ENCODE data around the gene RIC3.

RIC3 gene, protein sequence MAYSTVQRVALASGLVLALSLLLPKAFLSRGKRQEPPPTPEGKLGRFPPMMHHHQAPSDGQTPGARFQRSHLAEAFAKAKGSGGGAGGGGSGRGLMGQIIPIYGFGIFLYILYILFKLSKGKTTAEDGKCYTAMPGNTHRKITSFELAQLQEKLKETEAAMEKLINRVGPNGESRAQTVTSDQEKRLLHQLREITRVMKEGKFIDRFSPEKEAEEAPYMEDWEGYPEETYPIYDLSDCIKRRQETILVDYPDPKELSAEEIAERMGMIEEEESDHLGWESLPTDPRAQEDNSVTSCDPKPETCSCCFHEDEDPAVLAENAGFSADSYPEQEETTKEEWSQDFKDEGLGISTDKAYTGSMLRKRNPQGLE

DNA sequence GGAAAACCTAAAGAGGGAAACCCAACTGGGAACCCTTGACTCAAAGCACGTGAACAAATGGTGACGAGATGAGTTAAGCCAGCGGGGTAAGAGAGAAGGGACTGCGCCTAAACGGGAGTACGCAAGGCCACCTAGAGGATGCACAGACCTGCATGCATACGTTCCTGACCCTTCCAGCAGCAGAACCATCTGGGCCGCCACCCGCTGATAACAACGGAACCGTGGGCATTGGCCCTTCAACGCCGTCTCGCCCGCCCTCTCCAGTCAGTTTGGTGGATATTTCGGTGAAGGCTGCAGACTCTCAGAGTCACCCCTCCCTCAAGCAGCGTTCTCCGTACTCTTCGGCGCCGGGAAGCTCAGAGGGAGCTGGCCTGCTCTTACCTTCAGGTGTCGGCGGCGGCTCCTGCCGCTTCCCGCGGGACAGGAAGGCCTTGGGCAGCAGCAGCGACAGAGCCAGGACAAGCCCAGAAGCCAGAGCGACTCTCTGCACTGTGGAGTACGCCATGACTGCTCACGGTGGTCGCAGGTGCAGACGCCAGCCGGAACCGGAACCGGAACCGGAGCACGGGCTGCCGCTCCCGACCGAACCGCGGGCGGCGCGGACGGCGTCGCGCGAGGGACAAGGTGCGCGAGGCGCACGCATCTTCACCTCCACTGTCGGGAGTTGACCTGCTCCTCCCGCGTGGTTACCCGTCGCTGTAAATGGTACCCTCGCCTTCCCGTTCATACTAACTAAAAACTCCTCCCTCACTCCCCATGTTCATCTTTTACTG is at the start of gene RIC3:
Gene RIC3, minus strand, starts transcription at position 541 of the 773 bp plus-strand sequence. Its CDS starts 36 bp downstream, at position 505.
- TF ChIP-seq JUND (IDR thresholded peaks at IDR 0.05; ENCODE audit: low read depth) = no peak
- in situ Hi-C loops (cut with HindIII; ENCODE audit: low pct_unique_long_range_greater_than_20kb, low sequenced_read_pairs) = no loop called here
- DNase-seq (ENCODE audit: low read depth in 1 of 2, low spot score in 1 of 2) = no peak

DNA sequence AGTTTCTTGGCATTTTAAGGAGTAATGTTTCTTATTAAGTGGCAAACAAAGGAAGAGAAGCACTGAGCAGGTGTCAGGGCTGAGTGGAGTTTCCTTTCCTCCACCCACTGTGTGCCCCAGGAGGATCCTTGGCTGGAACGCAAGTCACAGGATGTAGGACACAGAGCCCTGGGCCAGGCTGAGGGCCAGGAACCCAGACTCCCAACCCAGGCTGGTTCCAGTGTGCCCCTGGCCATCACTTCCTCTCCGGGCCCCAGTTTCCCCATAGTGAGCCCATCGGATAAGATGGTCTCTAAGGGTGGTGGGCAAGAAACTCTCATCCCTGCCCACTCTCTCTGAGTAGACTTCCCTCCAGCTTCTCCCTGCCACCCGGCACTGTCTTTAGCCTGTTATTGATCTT is 49.6 kb upstream of the RIC3 start:
- no peak for DNase-seq (ENCODE audit: low read depth in 1 of 2, low spot score in 1 of 2)
- in situ Hi-C loops (cut with HindIII; ENCODE audit: low pct_unique_long_range_greater_than_20kb, low sequenced_read_pairs) = no loop called here
- no peak for TF ChIP-seq JUND (IDR thresholded peaks at IDR 0.05; ENCODE audit: low read depth)

DNA sequence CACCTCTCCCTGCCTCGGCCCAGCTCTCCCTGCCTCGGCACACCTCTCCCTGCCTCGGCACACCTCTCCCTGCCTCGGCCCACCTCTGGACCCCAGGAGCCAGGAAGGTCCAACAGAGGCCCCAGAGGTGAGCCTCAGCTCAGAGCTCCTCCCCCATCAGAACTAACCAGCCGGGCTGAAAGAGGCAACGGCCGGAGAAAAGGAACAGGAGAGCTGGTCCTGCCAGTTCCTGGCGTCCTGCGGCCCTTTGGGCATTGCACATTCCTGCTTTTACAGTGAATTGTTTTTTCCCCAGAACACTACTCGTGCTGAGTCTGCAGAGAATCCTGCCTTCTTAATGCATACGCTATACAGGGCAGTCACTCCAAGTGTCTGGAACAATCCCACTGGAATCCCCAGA is 49.1 kb upstream of the RIC3 start:
- no peak for TF ChIP-seq JUND (IDR thresholded peaks at IDR 0.05; ENCODE audit: low read depth)
- peak; percentile 43 to 75 for DNase-seq (ENCODE audit: low read depth in 1 of 2, low spot score in 1 of 2)
- in situ Hi-C loops (cut with HindIII; ENCODE audit: low pct_unique_long_range_greater_than_20kb, low sequenced_read_pairs) = no loop called here

DNA sequence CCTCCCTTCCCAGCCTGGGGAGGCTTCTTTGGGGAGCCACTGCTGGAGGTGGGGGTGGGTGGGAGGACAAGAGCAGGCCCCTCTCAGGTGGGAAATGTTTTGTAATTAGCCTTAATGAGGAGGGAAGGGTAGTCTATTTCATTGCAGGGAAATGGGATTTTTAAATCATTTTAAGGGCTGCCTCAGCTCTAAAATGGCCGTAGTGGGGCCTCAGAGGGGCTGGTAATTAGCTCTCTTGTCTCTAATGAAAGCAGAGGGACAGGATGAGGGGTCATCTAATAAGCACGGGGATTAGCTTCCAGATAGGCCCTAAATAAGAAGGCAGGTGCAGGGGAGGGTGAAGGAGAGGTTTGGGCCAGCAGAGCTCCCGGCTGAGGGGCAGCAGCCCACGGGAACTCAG is 48.3 kb upstream of the RIC3 start:
- in situ Hi-C loops (cut with HindIII; ENCODE audit: low pct_unique_long_range_greater_than_20kb, low sequenced_read_pairs) = no loop called here
- no peak for TF ChIP-seq JUND (IDR thresholded peaks at IDR 0.05; ENCODE audit: low read depth)
- no peak for DNase-seq (ENCODE audit: low read depth in 1 of 2, low spot score in 1 of 2)

DNA sequence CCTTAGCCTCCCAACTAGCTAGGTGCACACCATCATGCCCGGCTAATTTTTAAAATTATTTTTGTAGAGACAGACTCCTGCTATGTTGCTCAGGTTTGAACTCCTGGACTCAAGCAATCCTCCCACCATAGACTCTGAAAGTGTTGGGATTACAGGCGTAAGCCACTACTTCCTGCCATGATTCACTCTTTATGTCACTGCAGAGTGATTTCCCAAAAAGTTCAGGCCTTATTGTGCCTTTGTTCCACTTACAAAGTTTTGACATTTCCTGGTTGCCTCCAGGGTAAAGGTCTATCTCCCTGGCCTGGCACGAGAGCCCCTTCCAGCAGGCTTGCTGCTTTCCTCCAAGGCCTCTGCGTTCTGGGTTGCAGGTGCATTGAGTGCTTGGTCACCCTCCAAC is 44.6 kb upstream of the RIC3 start:
- no peak for DNase-seq (ENCODE audit: low read depth in 1 of 2, low spot score in 1 of 2)
- TF ChIP-seq JUND (IDR thresholded peaks at IDR 0.05; ENCODE audit: low read depth) = no peak
- in situ Hi-C loops (cut with HindIII; ENCODE audit: low pct_unique_long_range_greater_than_20kb, low sequenced_read_pairs) = no loop called here

DNA sequence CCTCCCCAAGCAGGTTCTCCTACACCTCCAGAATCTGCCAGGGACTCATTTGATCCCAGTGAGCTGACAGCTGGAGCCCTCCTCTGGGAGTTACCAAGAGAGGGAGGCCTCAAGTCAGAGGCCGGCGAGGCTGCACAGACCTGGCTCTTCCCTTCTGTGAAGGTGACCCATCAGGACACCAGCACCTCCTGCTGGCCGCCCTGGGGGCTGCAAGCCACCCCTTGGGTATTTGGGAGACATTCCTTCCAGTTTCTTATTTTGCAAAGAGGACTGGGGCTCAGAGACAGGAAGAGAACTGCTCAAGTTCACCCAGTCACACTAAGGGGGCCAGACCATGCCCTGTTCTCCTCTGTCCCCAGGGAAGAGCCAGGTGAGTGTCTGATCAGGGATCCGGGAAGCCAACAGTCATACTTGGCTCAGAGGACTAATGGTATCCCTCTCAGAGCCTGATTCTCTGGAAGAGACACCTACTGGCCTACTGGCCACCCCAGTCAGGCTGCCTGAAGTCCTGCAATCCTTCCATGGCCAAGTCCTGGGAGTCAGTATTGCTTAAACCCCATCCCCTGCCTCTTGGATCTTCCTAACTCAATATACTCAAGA is 40.5 kb upstream of the RIC3 start:
- no peak for TF ChIP-seq JUND (IDR thresholded peaks at IDR 0.05; ENCODE audit: low read depth)
- DNase-seq (ENCODE audit: low read depth in 1 of 2, low spot score in 1 of 2) = no peak
- in situ Hi-C loops (cut with HindIII; ENCODE audit: low pct_unique_long_range_greater_than_20kb, low sequenced_read_pairs) = no loop called here

DNA sequence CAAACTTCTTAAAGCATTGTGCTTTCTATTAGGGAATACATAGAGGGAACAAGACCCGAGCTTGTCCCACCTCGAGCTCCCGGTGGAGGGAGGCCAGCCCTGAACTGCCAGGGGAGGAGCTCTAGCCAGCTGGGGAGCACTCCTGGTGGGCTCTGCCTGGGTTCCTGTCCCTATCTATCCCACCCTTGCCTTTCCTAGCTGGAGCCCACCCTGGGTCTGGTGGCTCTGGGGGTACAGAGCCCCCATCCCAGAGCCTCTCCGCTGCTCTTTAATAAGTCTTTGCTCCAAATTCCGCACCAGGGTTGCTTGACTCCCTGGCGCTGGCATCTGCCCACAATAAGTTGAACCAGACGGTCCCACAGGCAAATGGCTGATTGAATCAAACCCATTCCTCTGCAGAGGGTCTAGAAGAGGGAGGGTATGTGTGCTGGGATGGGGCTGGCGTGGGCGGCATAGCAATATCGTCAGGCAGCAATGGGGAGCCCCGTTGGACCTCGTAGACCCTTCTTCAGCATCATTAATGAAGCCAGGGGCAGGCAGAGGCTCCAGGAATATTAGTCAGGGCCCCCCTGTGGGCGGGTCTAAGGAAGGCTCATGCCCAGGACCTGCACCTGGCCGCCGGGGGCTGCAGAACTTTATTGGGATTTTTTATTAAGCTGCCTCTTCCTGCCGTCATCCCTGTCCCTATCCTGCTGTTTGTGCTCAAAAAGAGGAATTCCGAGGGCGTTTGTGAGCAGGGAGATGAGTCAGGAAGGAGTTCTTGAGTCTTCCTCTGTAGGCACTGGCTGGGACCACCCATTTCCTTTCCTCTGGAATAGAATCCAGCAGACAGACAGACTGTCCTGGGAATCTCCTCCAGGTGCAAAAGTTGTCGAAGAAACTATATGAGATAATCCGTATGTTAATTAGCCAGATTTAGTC is 38.5 kb upstream of the RIC3 start:
- no peak for TF ChIP-seq JUND (IDR thresholded peaks at IDR 0.05; ENCODE audit: low read depth)
- in situ Hi-C loops (cut with HindIII; ENCODE audit: low pct_unique_long_range_greater_than_20kb, low sequenced_read_pairs) = no loop called here
- no peak for DNase-seq (ENCODE audit: low read depth in 1 of 2, low spot score in 1 of 2)

DNA sequence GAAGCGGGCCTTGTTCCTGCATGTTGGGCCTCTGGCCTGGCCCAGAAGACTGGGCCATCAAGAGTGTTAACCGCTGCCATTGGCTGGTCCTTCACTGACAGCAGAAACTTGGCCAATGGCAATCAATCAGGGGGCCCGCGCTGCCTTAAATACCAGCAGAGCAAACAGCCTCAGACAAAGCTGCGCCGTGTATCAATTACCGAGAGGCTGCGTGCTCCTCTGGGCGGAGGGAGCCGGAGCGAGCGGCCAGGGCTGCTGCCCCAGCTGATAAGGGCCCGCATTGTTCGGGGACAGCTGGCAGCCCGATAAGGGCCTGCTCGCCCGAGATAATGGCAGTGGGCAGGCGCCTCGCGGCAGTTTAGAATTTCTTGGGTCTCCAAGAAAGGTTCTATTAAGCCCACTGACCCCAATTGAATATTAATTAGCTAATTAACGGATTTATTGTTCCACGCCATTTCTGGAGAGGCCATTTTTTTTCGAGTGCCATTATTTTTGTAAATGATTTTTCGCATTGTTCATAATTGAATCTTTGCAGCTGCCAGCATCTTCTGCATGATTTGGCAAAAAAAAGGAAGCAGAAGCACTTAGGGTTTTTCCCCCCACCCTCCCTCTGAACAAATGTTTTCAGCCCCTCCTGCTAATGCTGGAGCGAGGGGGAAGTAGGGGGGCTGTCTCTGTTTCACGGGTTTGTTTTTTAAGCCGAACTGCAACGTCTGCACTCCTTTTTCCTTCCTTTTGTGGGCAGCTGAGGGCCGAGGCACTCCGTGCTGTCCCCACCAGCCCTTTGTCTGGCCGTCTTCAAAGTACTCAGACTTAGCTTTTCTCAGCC is 37.6 kb upstream of the RIC3 start:
- no peak for DNase-seq (ENCODE audit: low read depth in 1 of 2, low spot score in 1 of 2)
- in situ Hi-C loops (cut with HindIII; ENCODE audit: low pct_unique_long_range_greater_than_20kb, low sequenced_read_pairs) = no loop called here
- no peak for TF ChIP-seq JUND (IDR thresholded peaks at IDR 0.05; ENCODE audit: low read depth)

DNA sequence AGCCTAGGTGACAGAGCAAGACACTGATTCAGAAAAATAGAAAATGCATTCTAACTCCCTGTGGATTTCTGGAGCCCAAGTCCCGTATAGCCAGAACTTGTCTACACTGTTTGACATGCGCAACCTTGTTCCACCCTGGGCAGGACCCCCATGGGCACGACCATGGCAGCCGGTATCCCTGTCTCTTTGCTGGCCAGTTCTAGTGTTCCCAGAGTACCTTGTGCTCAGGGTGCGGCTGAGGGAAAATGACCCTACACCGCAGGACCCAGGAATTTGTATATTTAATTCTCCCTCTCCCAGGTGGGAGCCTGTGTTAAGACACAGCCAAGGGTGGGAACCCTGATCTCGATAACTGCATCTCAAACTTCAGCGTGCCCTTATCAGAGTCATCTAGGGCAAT is 36.7 kb upstream of the RIC3 start:
- DNase-seq (ENCODE audit: low read depth in 1 of 2, low spot score in 1 of 2) = no peak
- no peak for TF ChIP-seq JUND (IDR thresholded peaks at IDR 0.05; ENCODE audit: low read depth)
- in situ Hi-C loops (cut with HindIII; ENCODE audit: low pct_unique_long_range_greater_than_20kb, low sequenced_read_pairs) = no loop called here

DNA sequence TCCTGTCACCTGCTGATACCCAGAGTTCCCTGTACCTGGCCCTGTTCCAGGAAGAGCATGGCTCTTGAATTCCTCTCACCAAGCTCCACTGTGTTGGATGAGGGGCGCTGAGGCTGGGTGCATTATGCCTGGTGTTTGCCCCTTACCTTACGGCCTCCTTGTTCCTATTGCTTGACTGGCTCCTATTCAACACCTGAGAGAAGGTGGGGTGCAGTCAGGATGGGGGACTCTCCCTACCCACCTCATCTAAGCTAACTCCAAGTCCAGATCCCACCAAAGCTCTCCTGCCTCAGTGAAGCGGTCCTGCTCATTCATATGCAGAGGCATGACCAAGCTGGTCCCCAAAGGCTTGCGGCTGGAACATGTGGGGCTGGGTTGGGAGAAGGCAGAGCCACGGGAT is 35.8 kb upstream of the RIC3 start:
- in situ Hi-C loops (cut with HindIII; ENCODE audit: low pct_unique_long_range_greater_than_20kb, low sequenced_read_pairs) = no loop called here

DNA sequence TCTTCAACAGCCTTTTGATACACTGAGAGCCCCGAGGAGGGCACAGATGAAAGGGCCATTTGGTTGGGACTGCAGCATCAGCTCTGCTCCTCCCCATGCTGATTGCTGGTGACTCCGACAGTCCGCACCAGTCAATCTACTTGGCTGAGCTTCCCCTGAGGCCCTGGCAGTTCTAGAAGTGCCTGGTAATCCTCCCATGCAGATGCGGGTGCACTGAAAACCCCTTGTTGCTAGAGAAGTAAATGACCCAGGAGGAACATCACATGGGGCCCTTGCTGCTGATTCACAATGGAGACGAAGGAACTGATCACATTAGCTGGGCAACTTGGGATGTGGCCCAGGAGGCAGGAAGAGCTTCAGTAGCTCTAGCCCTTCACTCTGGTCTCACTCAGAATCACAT is 35.2 kb upstream of the RIC3 start:
- no peak for TF ChIP-seq JUND (IDR thresholded peaks at IDR 0.05; ENCODE audit: low read depth)

More for the DNA sequence above, 35.8 kb upstream of the RIC3 start:
- no peak for DNase-seq (ENCODE audit: low read depth in 1 of 2, low spot score in 1 of 2)
- TF ChIP-seq JUND (IDR thresholded peaks at IDR 0.05; ENCODE audit: low read depth) = no peak

More for the DNA sequence above, 35.2 kb upstream of the RIC3 start:
- in situ Hi-C loops (cut with HindIII; ENCODE audit: low pct_unique_long_range_greater_than_20kb, low sequenced_read_pairs) = no loop called here
- DNase-seq (ENCODE audit: low read depth in 1 of 2, low spot score in 1 of 2) = no peak
